Inferior parietal cortex (tissue), 1 donor: ENCODE measurements around the gene BNC2.

Source experiments
- DNase-seq: peaks from one replicate; pipeline ENCODE4 v3.0.0-alpha.2; 2016; ENCODE audit errors: extremely low spot score

Gene BNC2

GRCh38 chr9:16869882-16870595 lies 431 bp downstream of the BNC2 start:
- no peak for DNase-seq

DNA sequence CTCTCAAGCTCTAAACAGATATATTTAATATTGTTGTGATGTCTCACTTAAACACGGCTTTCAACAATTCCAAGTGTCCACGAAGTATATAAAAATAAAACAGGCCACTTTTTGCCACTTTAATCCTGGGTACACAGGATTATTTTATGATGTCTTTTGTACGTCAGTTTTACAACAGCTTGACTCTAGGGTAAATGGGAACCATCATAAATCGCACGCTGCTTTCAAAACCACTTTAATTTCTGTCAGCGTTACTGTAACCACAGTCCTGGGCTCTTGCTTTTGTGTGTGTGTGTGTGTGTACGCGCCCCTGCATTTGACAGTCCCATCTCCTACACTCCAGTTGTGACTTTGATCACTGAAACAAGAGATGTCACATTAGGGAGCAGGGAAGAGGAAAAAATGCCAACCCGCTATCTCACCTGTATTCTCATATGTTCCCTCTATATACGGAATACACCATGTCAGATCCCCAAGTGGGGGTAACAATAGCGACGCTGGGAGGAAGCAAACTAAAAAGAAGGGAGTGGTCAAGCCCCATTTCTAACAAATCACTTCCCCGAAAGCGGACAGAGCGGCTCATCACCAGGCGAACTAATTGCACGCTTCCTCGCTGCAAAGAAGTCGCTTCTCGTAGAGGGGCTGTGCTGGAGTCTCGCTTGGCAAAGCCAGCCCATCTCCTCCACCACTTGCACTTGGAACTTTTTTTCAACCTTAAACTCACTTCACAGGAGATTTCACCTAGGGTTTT lies 1.2 kb downstream of the BNC2 start:
- no peak for DNase-seq

- no peak for DNase-seq
These were observed 1.8 kb downstream of the BNC2 start for GRCh38 chr9:16868701-16869100.

- no peak for DNase-seq
These were observed 2.7 kb downstream of the BNC2 start for GRCh38 chr9:16867576-16868311.

GRCh38 chr9:16866587-16866986 lies 3.9 kb downstream of the BNC2 start:
- no peak for DNase-seq

DNA sequence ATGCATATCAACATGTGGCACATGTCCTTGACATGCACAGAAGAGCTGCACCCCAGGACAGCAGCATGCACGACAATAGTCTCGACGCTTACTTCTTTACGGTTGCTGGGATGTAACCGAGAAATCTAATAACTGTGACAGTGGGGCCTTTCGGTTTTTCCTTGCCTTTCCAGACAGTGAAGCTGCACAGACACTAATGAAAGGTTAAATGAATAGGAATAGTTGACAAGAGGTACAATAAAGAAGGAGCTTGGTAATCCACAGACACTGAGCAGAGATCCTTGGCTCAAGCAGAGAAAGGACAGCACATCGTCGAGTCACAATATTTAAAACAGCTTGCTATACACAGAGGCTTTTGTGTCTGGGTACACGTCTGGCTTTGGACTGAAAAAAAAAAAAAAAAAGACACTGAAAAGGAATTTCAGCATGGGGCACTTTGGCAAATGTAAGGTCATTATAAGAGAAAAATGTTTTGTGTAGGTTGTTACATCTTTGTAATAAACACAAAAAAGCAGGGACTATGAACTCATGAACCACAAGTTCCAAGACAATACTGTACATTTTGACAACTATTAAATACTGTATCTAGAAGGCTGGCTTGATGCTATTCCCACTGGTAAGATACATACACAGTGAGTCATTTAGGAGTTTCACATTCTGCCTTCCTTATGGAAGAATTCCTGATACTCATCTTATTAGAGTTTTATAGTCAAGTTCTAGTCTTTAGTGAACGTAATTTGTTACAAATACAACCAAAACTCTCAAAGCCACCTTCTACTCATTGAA lies 5.6 kb downstream of the BNC2 start:
- DNase-seq = no peak

DNA sequence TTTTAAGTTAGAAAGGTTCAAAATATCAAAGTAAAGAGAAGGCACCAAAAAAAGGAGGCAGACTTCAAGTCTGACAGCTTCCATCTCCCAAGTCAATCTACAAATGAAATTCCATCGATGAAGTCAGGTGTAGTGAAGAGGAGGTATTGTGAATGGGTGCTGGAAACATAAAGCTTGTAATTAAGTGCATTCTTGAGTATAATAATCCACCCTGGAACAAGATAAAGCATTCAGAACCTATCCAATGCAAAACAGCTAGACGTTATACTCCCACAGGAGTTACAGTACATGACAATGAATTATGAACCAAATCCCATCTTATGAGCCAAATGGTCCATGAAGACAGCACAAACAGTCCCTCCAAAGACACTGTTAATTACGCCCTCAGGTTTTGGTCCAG lies 22.3 kb downstream of the BNC2 start:
- no peak for DNase-seq

GRCh38 chr9:16846986-16847385 lies 23.5 kb downstream of the BNC2 start:
- DNase-seq = no peak

- no peak for DNase-seq
These were observed 24.1 kb downstream of the BNC2 start for GRCh38 chr9:16846367-16846766.

DNA sequence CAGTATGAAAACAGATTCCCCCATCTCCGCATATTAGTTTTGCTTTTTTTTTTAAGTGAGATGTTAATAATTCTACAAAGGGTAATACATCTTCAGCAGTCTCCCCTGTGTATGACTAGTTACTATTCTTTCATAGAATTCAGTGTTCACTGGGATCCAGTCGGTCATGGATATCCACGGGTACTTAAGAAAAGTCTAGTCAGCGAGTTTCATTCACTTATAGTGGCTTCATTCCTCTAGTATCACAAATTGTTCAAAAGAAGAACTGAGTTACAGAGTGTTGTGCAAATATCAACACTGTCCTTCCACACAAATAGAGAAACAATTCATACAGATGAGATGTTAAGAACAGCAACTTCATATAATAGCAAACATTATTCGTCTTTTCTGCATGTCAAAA lies 35.7 kb downstream of the BNC2 start:
- no peak for DNase-seq

DNA sequence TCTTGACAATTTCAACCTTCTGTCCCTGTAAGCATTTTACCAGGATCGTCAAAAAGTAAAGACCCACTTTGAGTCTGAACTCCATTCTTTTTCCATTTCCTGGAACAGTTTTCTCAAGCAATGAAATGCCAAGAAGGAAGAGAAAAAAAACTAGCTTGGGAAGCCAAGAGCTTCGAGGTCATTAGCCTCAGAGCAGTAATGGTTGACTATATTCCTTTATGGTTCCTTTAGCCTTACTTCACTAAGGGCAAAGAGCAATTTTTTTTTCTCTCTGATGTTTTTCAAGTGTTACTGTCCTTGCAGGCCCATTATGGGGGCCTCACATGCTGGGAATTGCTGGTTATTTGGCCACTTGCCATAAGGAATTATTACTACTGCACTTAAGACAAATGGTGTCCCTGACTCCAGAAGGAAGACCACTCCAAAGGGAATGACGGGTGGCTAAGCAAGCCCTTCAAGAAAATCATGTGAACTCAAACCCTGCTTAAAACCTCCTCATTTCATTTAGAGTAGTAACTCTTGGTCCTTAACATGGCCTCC lies 37.1 kb downstream of the BNC2 start:
- DNase-seq = no peak

- DNase-seq = no peak
These were observed 38.4 kb downstream of the BNC2 start for GRCh38 chr9:16832101-16832500.

GRCh38 chr9:16830806-16831205 lies 39.7 kb downstream of the BNC2 start:
- no peak for DNase-seq

DNA sequence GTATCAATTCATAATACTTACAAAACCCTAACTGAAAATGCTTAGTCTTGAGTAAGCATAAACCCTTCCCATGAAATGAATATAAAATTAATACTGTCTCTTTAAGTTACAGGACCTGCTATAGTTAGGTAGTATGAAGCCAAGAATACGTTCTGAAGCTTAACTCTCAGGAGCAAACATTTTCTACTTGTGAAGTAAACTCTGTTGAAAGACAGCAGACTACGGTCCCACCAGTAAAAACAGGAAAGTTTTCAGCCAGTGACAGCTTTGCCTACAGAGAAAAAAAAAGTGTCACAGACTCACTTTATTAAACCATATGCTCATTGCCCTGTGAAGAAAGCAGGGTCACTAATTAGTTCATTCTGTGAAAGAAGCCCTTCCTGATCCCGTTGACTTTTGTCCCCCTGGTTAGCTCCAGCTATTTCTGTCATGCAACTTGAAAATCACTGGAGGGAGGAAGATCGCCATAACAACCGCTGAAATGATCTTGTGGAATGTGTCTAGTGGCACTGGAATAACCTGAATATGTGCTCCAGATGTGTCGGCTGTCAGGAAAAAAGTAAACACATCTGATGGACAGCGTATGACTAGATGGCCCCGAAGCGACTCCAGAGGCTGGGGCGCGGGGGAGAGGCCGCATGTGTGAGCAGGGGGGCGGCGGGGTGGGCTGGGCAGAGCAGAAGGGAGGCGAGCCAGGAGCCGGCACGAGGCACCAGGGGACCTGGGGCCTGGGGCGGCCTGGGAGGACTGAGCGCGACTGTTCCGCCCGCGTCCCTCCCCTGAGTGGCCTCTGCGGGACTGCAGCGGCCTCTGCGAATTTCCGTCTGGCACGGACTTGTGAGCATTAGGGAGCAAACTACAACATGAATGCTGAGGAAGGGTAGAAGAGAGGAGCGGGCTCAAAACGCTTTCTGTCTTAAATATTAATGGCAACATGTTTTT lies 41.9 kb downstream of the BNC2 start:
- DNase-seq = no peak

DNA sequence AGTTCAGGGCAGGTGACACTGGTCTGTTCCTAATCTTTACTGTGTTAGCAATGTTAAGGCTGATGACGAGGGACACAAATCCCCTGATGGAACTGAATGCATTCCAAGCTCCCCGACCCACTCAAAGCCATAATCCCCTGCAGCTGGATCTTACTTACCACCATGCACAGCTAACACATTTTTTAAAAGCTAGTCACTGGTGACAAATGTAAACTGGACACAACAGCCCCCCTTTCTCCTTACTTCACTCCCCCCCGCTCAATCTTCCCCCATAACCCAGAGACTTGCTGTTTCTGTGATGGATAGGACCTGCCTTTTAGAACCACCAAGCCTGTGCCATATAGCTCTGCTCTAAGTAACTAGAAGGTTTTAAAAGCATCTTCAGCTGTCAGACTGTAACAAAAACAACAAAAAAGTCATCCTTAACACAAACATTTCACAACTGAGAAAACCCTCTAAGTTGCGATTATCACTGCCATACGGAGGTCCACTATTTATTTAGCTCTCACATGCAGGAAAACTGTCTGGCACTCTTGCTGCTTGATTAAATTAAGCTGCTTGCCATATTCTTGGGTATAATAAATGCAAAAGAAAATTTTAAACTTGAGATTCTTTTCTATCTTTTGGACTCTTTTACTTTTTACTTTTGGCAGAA lies 44.4 kb downstream of the BNC2 start:
- no peak for DNase-seq

DNA sequence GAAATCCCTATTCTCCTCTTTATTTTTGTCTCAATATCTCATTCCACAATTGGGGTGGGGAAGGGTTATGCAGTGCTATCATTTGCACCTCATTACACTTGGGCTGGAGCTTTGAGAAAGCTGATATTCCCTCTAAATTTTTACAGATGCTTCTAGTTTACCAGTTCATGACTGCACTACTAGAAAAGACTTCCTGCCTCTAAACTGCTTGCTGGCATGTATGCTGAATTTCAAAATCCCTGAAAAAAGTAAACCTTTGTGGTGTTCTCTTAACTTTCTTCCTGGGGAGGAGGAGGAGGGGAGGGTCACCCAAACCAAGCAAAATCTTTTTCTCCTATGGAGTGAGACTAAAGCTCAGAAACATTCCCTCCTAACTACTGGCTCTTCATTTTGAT lies 45.1 kb downstream of the BNC2 start:
- DNase-seq = no peak

DNA sequence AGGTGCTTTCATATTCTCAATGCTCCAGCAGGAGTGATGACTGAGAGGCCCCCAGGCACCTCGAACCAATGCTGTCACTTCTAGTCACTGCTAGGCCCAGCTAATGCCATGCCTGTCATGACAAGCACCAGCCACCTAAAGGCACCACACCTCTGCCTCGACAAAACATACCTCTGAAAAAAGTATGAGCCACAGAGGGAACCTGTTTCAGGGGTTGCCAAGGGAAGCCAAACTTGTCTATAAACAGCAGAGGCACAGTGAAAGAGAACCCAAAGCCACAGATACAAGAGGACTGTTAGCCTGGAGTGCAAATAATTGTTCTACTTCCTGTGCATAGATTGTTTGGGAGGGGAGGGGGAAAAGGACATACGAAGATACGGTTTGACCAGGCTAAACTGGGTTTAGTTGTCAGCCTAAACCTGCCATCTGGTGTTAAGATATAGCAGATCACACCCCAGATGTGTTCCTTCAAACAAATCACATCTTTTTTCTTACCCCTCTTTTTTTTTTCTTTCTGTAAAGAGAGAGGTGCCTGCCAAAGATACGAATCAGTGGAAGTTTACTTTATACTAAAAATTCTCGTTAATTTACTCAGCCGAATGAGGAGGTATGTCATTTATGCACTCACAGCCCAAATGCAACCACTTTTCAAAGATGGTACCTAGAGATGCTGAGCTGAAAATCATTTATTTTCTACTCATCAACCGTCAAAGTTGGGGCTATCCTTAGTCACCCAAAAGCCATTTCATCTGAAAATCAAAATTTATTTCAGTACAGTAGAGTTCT lies 45.7 kb downstream of the BNC2 start:
- DNase-seq = no peak

DNA sequence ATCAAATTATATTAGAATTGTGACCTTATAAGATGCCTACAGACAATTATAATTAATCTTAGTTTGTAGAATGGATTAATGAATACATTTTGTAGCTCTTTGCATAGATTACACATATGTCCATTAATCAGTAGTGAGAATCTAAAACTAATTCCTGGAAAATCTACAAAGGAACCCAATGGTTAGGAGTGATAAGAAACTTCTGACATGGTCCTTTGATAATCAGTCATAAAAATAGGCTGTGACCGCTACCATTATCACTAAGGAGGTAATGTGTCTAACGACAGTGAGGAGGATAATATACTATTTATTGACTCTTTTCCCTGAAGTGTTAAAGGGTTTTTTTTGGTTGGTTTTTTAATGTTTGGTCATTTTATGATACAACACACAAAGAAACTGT lies 46.6 kb downstream of the BNC2 start:
- DNase-seq = no peak

GRCh38 chr9:16821344-16821743 lies 49.1 kb downstream of the BNC2 start:
- DNase-seq = no peak
